GM21737 (cell line): Measurements from ENCODE around the gene MKI67.
"Not testable (repeated sequence)": the region's sequence is repeated elsewhere in the genome, so short reads cannot be mapped to it uniquely, and the experiment has no call there.

ENCODE experiments used
- ATAC-seq: cut with Tn5 transposase; IDR thresholded peaks from one replicate; pipeline ENCODE4 v1.9.1; 2021; ENCODE audit warnings: mild to moderate bottlenecking, moderate library complexity; ENCODE audit not compliant: unreplicated experiment

Gene MKI67

GRCh38 chr10:128125944-128126764, at the start of gene MKI67:
Gene MKI67, minus strand, starts transcription at chr10:128126423. Its CDS starts 756 bp downstream, at chr10:128125667.
- ATAC-seq = peak; percentile 85

DNA sequence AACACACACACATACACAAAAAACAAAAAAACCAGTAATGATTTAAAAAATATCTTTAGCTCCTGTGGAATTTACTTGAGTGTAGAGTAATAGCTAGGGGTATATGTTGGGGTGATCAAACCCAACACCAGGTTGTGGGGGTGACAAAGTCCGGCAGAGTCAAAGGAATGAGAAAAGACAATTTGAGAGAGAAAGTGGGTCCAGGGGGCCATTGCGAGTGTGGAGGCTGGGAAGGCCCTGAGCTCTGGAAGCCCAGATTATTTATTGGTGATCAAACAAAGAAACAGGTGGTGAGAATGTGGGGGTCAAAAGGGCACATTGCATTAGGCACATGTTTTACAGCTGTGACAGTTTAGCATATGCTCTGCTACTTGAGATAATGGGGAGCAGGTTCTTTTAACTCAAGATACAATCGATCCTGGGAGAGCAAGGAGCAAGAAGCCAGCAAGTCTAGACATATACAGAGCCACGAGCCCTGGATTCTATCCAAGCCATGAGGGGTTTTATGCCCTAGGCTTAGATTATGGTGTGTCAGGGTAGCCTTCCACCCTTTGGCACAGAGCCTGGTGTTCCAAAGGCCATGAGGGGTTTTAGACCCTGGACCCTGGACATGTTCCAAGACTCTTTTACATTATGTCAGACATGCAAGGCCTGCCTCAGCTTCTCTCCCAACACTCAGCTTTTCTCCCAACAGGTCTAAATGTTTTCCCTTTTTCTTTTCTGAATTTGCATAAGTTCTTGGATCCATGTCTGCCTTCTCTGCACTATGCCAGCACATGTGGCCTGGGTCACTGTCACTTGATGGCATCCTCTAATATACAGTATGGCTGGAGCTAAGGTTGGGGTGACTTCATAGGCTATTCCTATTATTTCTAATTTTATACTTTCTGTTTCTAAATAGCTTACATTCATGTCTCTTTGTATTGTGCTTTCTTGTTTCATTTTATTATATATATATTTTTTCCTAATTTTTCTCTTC, 48.6 kb upstream of the MKI67 start:
- ATAC-seq = no peak

DNA sequence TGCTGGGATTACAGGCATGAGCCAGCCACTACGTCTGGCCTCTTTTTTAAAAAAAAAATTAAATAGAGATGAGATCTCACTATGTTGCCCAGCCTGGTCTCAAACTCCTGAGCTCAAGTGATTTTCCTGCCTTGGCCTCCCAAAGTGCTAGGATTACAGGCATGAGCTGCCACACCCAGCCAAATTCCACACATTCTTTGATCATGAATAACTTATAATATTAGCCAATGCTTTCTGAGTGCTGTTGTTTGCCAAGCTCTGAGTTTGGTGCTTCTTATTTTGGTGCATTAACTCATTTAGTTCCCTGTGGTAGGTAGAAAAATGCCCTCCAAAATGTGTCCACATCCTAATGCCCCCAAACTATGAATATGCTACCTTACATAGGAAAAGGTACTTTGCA, 47.2 kb upstream of the MKI67 start:
- no peak for ATAC-seq

DNA sequence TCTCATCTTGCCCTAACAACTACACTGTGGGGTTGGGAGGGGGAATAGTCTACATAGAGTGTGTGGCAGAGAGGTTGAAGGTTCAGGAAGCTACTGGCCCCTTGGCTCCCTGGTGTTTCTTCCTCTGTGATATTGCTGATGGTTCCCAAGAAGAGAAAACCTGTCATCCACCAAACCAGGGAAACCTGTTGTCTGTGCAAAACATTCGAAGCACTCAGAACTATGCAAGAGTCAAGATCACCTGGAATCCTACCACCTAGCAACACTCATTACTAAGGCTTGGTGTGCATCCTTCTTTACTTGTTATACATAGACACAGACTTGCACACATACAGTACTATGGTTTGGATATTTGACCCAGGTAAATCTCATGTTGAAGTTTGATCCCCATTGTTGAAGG, 46.5 kb upstream of the MKI67 start:
- ATAC-seq = no peak

DNA sequence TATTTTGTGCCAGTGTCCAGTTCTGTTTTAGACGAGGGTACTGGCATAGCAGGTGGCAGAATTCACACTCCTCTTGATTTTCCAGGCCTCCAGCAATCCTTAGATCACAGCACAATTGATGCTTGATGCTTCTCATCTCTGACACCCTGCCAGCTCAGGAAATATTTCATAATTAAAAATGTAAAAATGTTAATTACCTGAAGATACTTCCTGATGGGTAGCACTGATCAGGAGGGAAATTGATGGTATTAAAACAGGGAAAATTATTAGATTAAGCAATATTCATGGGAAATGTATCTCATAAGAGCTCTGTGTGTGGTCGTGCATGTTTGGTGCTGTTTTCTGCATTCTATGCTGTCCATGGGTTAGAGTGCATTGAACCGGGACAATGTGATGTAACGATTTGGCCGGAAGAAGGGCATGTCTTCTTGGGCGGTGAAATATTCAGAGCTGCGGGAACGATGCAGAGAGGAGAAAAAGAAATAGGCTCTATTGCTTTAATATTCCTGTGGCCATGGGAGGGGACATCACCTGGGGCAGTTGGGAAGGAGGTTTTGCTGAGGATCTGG, 43.7 kb upstream of the MKI67 start:
- ATAC-seq = no peak

- no peak for ATAC-seq
Measured at GRCh38 chr10:128167926-128168520, 41.8 kb upstream of the MKI67 start.

- not testable (repeated sequence) for ATAC-seq
Measured at GRCh38 chr10:128167123-128167522, 40.9 kb upstream of the MKI67 start.

- ATAC-seq = no peak
Measured at GRCh38 chr10:128166151-128166550, 39.9 kb upstream of the MKI67 start.

DNA sequence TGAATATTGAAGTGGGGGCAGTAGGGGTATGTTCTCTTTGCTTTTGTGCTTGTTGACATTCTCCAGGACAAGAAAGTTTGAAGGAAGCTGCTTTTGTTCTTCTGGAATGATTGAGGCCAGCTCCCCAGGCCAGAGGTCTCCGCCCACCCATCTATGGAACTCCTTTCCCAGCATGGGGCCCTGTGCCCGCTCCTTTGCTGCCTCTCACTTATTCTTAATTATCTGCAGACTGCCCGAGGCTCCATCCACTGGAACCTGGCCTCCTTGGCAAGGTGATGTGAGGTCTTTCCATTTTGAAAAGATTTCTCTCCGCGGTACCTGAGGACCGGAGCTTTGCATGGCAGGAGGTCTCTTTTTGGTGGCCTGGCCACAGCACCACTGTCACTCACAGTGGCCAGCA, 39.3 kb upstream of the MKI67 start:
- ATAC-seq = no peak

DNA sequence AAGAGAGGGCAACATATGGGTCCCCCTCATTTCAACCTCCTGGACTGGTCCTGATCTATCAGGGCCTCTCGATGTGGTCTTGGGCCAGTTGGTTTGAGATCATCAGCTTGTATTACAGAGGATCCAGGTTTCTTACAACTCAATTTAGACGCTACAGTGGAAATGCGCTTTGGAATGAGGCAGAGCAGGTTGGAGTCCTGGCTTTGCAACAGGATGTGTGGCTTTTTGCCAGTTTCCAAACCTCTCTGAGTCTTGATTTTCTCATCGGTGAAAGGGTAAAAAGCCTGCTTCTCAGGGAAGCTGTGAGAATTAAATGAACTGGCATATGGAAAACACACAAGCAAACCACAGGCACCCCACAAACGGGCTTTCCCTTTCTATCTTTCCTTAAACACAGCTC, 37.5 kb upstream of the MKI67 start:
- ATAC-seq = no peak

GRCh38 chr10:128161031-128161430, 34.8 kb upstream of the MKI67 start:
- no peak for ATAC-seq

DNA sequence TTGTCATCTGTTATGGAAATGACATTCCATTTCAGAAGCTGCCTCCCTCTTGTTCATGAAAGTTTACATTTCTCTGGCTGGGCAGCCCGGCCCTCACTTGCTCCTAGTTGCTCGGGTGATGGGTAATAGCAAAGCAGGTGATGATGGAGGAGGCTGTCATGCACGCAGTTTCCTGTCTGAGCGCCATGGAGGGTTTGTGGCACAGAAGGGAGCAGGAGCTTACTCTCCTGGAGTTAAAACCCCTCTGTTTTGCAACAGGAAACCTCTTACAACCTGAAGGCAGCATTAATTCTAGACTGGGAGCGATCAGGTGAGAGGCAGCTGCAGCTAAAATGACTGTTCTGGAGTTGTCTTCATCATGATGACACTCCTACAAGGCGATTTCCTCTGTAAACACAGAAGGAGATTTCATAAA, 34.1 kb upstream of the MKI67 start:
- ATAC-seq = no peak

GRCh38 chr10:128158021-128158795, 32.0 kb upstream of the MKI67 start:
- no peak for ATAC-seq

GRCh38 chr10:128156999-128157755, 31.0 kb upstream of the MKI67 start:
- ATAC-seq = no peak

DNA sequence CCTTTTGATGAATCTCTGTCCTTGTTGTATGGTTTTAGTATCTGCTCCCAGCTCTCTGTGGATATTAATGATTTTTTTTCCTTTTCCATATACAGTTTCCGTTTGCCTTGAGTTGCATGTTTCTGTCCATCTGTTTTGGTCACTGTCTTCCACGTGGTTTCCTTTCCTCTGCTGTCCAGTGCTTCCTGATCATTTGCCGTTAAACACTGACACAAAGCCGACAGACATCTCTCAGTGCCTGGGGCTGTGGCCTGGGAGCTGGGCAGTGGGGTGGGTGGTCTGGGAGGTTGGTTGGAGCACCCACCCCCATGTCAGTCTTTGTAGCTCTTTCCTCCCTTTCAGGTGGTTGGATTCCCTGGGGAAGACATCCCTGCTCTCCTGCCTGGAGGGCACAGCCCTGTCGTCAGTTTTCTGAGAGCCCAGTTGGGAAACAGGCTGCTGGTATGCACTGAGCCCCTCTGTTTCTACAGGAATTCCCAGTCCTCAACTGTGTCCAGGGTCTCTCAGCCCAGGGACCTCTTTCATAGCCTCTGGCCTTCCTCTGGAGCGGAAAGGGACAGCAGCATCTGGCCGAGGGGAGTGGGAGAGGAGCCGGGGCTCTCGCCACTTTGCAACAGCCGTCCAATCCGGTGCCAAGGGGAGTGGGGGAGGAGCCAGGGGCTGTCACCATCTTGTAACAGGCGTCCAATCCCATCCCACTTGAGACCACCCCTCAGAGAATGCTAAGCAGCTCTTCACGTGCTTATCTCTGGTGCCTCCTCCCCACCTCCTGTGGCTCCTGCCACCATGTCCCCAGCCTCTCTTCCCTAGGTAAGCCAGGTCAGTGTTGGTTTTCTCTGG, 26.7 kb upstream of the MKI67 start:
- no peak for ATAC-seq

GRCh38 chr10:128151031-128151430, 24.8 kb upstream of the MKI67 start:
- no peak for ATAC-seq

- no peak for ATAC-seq
Measured at GRCh38 chr10:128150561-128150960, 24.3 kb upstream of the MKI67 start.

- ATAC-seq = peak; percentile 83
Measured at GRCh38 chr10:128150045-128150493, 23.8 kb upstream of the MKI67 start.
